Kidney epithelial cell (primary cell): ENCODE results near the gene PRIM1. TPM values are rescaled to one million over a fixed set of nuclear protein-coding genes. Genes with fewer than 3 reads are reported as not detected.

Experiments
- DNase-seq: peaks from one replicate; pipeline ENCODE4 v3.0.0-alpha.2; 2010; ENCODE audit warnings: low read depth
- H3K27me3 ChIP-seq: 2 replicates; pipeline ENCODE4 v1.6.0; 2011; ENCODE audit warnings: low read length; ENCODE audit not compliant: control insufficient read depth, insufficient read depth
- H3K36me3 ChIP-seq: 2 replicates; pipeline ENCODE4 v1.5.1; 2011; ENCODE audit warnings: low read length; ENCODE audit not compliant: control insufficient read depth, insufficient read depth
- H3K4me3 ChIP-seq: 2 replicates; pipeline ENCODE4 v1.5.1; 2011; ENCODE audit warnings: low read depth, mild to moderate bottlenecking, control low read depth, low read length
- CTCF ChIP-seq: IDR thresholded peaks from 2 replicates; pipeline ENCODE4 v1.5.1; 2011; ENCODE audit warnings: mild to moderate bottlenecking, moderate library complexity, low read length, control low read depth, inconsistent platforms; ENCODE audit not compliant: insufficient read depth, poor library complexity, severe bottlenecking
- total RNA-seq: library from RNA; depleted of rRNA; stranded (reverse); fragments of >200 nt; gene quantifications from 2 replicates; pipeline ENCODE4 v1.2.3, GENCODE V29; 2015

The PRIM1 gene
- total RNA-seq, 1 donor from 2014 or later = 4.5 TPM

- no peaks in the 10 kb centered on the region for H3K27me3 ChIP-seq
- H3K36me3 ChIP-seq = peaks cover 5% of the 10 kb centered on the region
- TF ChIP-seq CTCF = no peak
- no peak for DNase-seq
- H3K4me3 ChIP-seq = no peak overlapping the region
Observed at GRCh38 chr12:56721216-56721615, 30.9 kb downstream of the PRIM1 start.

- H3K27me3 ChIP-seq = no peaks in the 10 kb centered on the region
- H3K4me3 ChIP-seq = no peak overlapping the region
- TF ChIP-seq CTCF = no peak
- no peak for DNase-seq
- peaks cover 7% of the 10 kb centered on the region for H3K36me3 ChIP-seq
Observed at GRCh38 chr12:56720731-56721151, 31.4 kb downstream of the PRIM1 start.

- Histone ChIP-seq H3K4me3 (no peak overlapping the region), H3K27me3 (no peaks in the 10 kb centered on the region), H3K36me3 (peaks cover 7% of the 10 kb centered on the region)
- no peak for TF ChIP-seq CTCF
- DNase-seq = no peak
Observed at GRCh38 chr12:56719056-56719455, 33.1 kb downstream of the PRIM1 start.

- H3K27me3 ChIP-seq = no peaks in the 10 kb centered on the region
- peaks cover 5% of the 10 kb centered on the region for H3K36me3 ChIP-seq
- no peak for TF ChIP-seq CTCF
- no peak overlapping the region for H3K4me3 ChIP-seq
- DNase-seq = no peak
Observed at GRCh38 chr12:56718636-56719035, 33.5 kb downstream of the PRIM1 start.

GRCh38 chr12:56718149-56718548 is 34.0 kb downstream of the PRIM1 start:
- peaks cover 5% of the 10 kb centered on the region for H3K36me3 ChIP-seq
- no peak for TF ChIP-seq CTCF

More at GRCh38 chr12:56718149-56718548, 34.0 kb downstream of the PRIM1 start:
- Histone ChIP-seq H3K4me3 (no peak overlapping the region), H3K27me3 (no peaks in the 10 kb centered on the region)
- no peak for DNase-seq
